CD4-positive, alpha-beta T cell (primary cell): ENCODE measurements around the gene FILIP1. TPM values are rescaled to one million over a fixed set of nuclear protein-coding genes. Genes with fewer than 3 reads are reported as not detected.

Source experiments
- ATAC-seq: fragments of 200-7000 bp; cut with Tn5 transposase; one replicate; pipeline ENCODE4 v1.10.0; 2022; ENCODE audit warnings: mild to moderate bottlenecking; ENCODE audit not compliant: poor library complexity
- CTCF ChIA-PET: fragments of 350-600 bp; sonication (Branson Sonifier 250); formaldehyde crosslinking; loops from one replicate; lab custom pipeline; 2021; ENCODE audit warnings: antibody characterized with exemption, inconsistent platforms; lab: Charles Lee
- POLR2A ChIA-PET: fragments of 350-600 bp; sonication (Branson Sonifier 250); formaldehyde crosslinking; loops from one replicate; lab custom pipeline; 2021; ENCODE audit warnings: antibody characterized with exemption, inconsistent platforms; lab: Charles Lee
- DNase-seq, 14 experiments: peaks; one replicate each; pipeline ENCODE4 v3.0.0-alpha.2; 2013 to 2020; ENCODE audit warnings: mixed read lengths in 2 of 14
- H3K27ac ChIP-seq, 2 donors: one replicate each; pipeline versions ENCODE4 v1.5.1 to v1.7.0; 2013; ENCODE audit warnings: low read length in 2 of 2, low read depth in 1 of 2, mild to moderate bottlenecking in 1 of 2
- H3K27me3 ChIP-seq, 2 experiments: 1 replicate in 1 of 2; 2 replicates in 1 of 2; pipeline versions ENCODE4 v1.6.1 to v1.7.0; 2013; ENCODE audit warnings: low read length in 2 of 2, control low read depth in 1 of 2, mild to moderate bottlenecking in 1 of 2, moderate library complexity in 1 of 2; ENCODE audit not compliant: insufficient read depth in 2 of 2, control insufficient read depth in 1 of 2
- H3K36me3 ChIP-seq: one replicate; pipeline ENCODE4 v1.6.1; 2013; ENCODE audit warnings: low read length, control low read depth; ENCODE audit not compliant: insufficient read depth
- H3K4me1 ChIP-seq: one replicate; pipeline ENCODE4 v1.6.1; 2013; ENCODE audit warnings: low read length, control low read depth; ENCODE audit not compliant: insufficient read depth
- H3K4me3 ChIP-seq: one replicate; pipeline ENCODE4 v1.5.1; 2013; ENCODE audit warnings: mild to moderate bottlenecking, low read length, moderate library complexity
- H3K9me3 ChIP-seq, 2 experiments: 1 replicate in 1 of 2; 2 replicates in 1 of 2; pipeline versions ENCODE4 v1.6.1 to v1.7.0; 2013; ENCODE audit warnings: low read length in 2 of 2, mild to moderate bottlenecking in 2 of 2, control low read depth in 1 of 2, moderate library complexity in 1 of 2; ENCODE audit not compliant: control insufficient read depth in 1 of 2, insufficient read depth in 1 of 2
- H3K27ac Mint-ChIP-seq: one replicate; pipeline ENCODE4 v1.8.0; 2020; ENCODE audit warnings: mixed read lengths
- H3K27me3 Mint-ChIP-seq: one replicate; pipeline ENCODE4 v1.8.0; 2021; ENCODE audit warnings: mixed read lengths
- H3K36me3 Mint-ChIP-seq: one replicate; pipeline ENCODE4 v1.8.0; 2021; ENCODE audit warnings: low read depth, mixed read lengths
- H3K4me1 Mint-ChIP-seq: one replicate; pipeline ENCODE4 v1.8.0; 2021; ENCODE audit warnings: low read depth, mixed read lengths
- H3K4me3 Mint-ChIP-seq: one replicate; pipeline ENCODE4 v1.8.0; 2020; ENCODE audit warnings: mild to moderate bottlenecking, mixed read lengths
- H3K9me3 Mint-ChIP-seq: one replicate; pipeline ENCODE4 v1.8.0; 2020; ENCODE audit warnings: mixed read lengths
- CTCF ChIP-seq: fragments of 200-600 bp; IDR thresholded peaks from one replicate; pipeline ENCODE4 v1.8.0; 2022; ENCODE audit warnings: antibody characterized with exemption, mild to moderate bottlenecking
- intact Hi-C, 2 experiments: fragments of 100-400 bp; cut with DNase I in 1 of 2; cut with micrococcal nuclease in 1 of 2; formaldehyde crosslinking; loops; one replicate each; pipeline versions ENCODE4 v1.15.1 to v1.9.0; 2023 to 2025; cut with DNase I, micrococcal nuclease
- total RNA-seq, 174 experiments: library from RNA in 2 of 174; stranded (reverse) in 2 of 174; gene quantifications; one replicate each; pipeline ENCODE4 v1.2.3 and lab custom pipeline; 2021 to 2026

Gene FILIP1
- total RNA-seq, 2 experiments from 2014 or later: 0.06 TPM; not detected in 1

GRCh38 chr6:75402296-75402695, 91.3 kb downstream of the FILIP1 start:
- TF ChIP-seq CTCF: no peak
- Mint-ChIP-seq H3K27ac (no peak overlapping the region), H3K27me3 (peaks cover 4% of the 10 kb centered on the region), H3K4me3 (no peak overlapping the region), H3K36me3 (no peaks in the 10 kb centered on the region), H3K4me1 (no peaks in the 10 kb centered on the region), H3K9me3 (no peaks in the 10 kb centered on the region)
- DNase-seq (no peak), ATAC-seq (no peak)
- no peaks in the 10 kb centered on the region for H3K27me3 ChIP-seq
- H3K36me3 ChIP-seq: no peaks in the 10 kb centered on the region
- ChIA-PET POLR2A (no interaction called here), CTCF (no interaction called here)
- no peak overlapping the region for H3K4me3 ChIP-seq
- intact Hi-C loops: no loop called here
- H3K9me3 ChIP-seq: no peaks in the 10 kb centered on the region
- no peak overlapping the region for H3K27ac ChIP-seq
- no peaks in the 10 kb centered on the region for H3K4me1 ChIP-seq

DNA sequence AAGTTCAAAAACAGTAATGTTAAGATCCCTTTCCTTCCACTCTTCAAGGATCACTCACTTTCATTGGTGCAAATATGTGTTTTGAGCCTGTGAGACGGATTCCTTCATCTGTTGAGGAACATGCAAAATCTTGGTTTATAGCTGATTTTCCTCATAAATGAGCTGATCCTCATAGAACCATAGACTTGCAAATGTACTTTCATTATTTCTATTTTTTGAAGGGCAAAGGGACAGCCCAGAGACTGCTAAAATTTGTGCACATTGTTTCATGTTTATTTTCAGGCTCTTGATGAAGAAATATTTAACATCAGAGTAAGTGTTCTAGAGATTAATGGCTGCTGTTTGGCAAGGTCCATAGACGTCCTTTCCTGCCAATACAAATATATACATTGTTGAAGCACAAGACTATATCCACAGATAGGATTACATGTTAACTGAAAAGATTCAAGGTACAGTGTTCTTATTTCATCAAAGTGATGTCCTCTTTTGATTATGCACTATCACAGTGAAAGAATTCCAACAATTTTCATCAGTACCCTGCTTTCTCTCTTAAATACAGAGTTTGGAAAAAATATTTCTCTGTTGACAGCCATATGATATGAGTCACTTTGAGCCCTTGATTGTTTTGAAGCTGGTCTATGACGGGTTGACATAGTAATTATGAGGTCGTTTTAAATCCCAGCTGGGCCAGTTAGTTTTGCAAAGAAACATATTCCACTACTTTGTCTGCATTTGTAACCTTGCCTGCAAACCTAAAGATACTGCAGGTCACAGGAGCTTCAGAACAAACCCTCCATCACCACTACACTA, 95.7 kb downstream of the FILIP1 start:
- H3K4me3 Mint-ChIP-seq: no peak overlapping the region
- no peak overlapping the region for H3K27ac ChIP-seq
- ChIA-PET POLR2A (no interaction called here), CTCF (no interaction called here)
- H3K4me1 Mint-ChIP-seq: no peaks in the 10 kb centered on the region
- H3K9me3 ChIP-seq: no peaks in the 10 kb centered on the region
- intact Hi-C loops: no loop called here
- H3K27me3 Mint-ChIP-seq: peaks cover 19% of the 10 kb centered on the region
- H3K27me3 ChIP-seq: no peaks in the 10 kb centered on the region
- DNase-seq (no peak), ATAC-seq (no peak)
- H3K4me3 ChIP-seq: no peak overlapping the region
- H3K9me3 Mint-ChIP-seq: no peaks in the 10 kb centered on the region
- H3K36me3 Mint-ChIP-seq: no peaks in the 10 kb centered on the region
- no peak for TF ChIP-seq CTCF
- H3K27ac Mint-ChIP-seq: no peak overlapping the region
- no peaks in the 10 kb centered on the region for H3K36me3 ChIP-seq
- H3K4me1 ChIP-seq: no peaks in the 10 kb centered on the region

DNA sequence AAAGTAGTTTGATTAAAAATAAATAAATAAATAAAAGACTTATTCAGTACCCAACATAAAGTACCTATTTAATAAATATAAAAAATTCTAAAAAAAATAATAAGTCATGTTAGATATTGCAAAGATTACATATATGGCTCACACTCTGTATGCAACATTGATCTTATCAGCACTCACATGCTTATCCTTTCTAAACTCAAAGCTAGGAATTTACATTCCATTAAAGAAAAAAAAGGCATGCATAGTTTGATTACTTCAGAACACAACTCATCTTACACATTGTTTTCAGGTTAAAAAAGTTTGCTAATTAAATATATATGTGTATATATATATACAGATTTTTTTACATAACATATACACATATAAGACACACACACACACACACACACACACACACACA, 96.4 kb downstream of the FILIP1 start:
- Histone ChIP-seq H3K4me1 (no peaks in the 10 kb centered on the region), H3K36me3 (no peaks in the 10 kb centered on the region), H3K27me3 (no peaks in the 10 kb centered on the region), H3K9me3 (no peaks in the 10 kb centered on the region), H3K27ac (no peak overlapping the region), H3K4me3 (no peak overlapping the region)
- ATAC-seq (no peak), DNase-seq (no peak)
- H3K4me3 Mint-ChIP-seq: no peak overlapping the region
- POLR2A ChIA-PET: no interaction called here
- no peaks in the 10 kb centered on the region for H3K36me3 Mint-ChIP-seq
- TF ChIP-seq CTCF: no peak
- H3K27me3 Mint-ChIP-seq: peaks cover 19% of the 10 kb centered on the region
- intact Hi-C loops: no loop called here
- CTCF ChIA-PET: no interaction called here
- no peaks in the 10 kb centered on the region for H3K9me3 Mint-ChIP-seq
- H3K27ac Mint-ChIP-seq: no peak overlapping the region
- no peaks in the 10 kb centered on the region for H3K4me1 Mint-ChIP-seq
